HG02623 (cell line): ENCODE data around the gene KRT82.

Source experiments
- ATAC-seq: cut with Tn5 transposase; IDR thresholded peaks from one replicate; pipeline ENCODE4 v1.9.1; 2021; ENCODE audit warnings: moderate library complexity; ENCODE audit not compliant: unreplicated experiment

Gene KRT82

GRCh38 chr12:52362118-52362726, 43.9 kb downstream of the KRT82 start:
- no peak for ATAC-seq

GRCh38 chr12:52361553-52361952, 44.6 kb downstream of the KRT82 start:
- no peak for ATAC-seq

GRCh38 chr12:52360663-52361271, 45.4 kb downstream of the KRT82 start:
- no peak for ATAC-seq

- no peak for ATAC-seq
Observed at GRCh38 chr12:52360106-52360662, 46.0 kb downstream of the KRT82 start.

GRCh38 chr12:52359621-52360061, 46.5 kb downstream of the KRT82 start:
- ATAC-seq, result no peak

GRCh38 chr12:52358575-52359350, 47.4 kb downstream of the KRT82 start:
- ATAC-seq, result peak; percentile 94

- ATAC-seq, result no peak
Observed at GRCh38 chr12:52356762-52357580, 49.2 kb downstream of the KRT82 start.

GRCh38 chr12:52356031-52356761, 49.9 kb downstream of the KRT82 start:
- no peak for ATAC-seq

DNA sequence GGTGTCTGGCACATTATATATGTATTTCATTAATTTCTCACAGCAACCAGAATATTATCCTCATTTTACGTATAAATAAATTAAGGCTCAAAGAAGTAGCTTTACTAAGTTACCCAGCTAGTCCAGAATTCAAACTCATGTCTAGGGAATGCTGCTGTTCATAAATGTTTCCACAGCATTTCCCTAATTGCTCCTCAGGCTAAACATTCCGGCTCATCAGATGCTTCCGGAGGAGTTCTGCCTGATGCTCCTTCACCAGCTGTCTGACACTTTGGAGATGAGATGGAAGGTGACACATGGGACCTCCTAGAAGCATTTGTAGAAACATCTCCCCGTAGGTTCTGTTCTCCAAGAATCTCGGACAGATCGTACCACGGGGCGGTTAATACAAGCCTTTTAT, 51.0 kb downstream of the KRT82 start:
- no peak for ATAC-seq

GRCh38 chr12:52354200-52354599, 51.9 kb downstream of the KRT82 start:
- ATAC-seq, result no peak

GRCh38 chr12:52353766-52354165, 52.4 kb downstream of the KRT82 start:
- ATAC-seq, result no peak

DNA sequence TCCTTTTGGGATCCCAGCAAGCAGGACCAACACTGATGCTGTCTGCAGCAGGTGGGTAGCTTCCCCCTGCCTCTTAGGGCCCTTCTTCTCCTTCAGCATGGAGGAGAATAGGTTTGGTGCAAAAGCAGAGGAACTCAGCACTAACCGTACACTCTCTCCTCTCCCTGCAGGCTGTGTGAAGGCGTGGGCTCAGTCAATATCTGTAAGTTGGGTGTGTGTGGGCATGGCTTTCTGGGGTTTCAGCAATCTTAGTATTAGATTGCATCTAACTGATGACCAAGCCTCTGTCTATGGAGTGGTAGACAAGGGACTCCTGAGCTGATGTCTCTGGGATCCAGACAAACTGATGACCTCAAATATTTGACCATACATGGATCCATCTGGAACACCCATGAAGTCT, 53.2 kb downstream of the KRT82 start:
- ATAC-seq, result no peak

DNA sequence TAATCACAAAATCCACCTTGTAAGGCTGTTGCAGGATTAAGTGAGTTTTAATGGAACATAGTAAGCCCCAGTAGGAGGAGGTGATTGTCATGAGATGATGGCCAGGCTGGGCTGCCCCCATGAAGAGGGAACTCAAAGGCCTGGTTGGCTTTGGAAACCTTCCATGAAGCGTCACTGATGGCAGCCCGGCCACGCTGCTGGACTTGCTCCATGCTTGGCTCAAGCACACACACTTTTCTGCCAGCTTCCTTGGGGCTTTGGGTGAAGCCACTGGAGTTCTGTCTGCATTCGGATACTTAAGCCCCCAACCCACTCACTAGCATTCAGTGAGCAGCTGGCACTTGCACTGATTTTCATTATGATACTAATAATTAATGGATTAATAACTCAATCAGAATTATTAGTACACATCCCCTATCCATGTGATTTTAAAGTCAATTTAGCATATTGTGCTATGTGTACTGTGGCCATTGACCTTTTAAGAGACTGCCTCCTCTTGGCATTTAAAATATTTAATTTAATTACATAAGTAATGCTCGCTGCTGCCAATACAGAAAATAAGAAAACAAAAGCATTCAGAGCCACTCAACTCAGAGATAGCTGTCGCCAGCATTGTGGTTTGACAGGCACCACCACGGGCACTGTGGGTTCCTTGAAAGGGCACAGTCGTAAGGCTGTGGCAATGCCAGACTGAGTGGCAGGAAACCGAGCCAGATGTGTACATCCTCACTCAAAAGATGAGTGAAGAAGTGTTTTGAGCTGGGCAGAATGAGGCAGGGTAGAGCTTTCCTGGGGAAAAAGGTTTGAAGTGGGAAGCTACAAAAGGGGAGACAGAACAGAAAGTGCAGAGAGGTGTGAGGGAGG, 54.7 kb downstream of the KRT82 start:
- ATAC-seq, result no peak

DNA sequence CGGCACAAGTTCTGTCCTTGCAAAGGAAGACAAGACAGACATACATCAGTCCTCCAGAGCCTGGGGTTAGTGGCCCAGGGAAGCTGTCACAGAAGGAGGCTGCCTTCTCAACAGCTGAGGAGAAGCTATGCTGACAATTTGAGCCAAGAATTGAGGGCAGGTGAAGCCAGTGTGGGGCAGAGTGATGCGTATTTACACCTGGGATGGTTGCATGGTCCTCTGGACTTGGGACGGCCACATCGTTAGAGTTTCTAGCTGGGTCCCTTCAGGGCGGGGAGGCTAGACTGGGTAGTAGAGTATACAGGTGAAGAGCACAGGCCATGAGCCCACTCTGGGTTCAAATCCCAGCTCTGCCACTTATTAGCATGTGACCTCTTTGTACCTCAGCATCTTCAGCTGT, 55.3 kb downstream of the KRT82 start:
- ATAC-seq, result no peak

GRCh38 chr12:52350021-52350620, 56.0 kb downstream of the KRT82 start:
- no peak for ATAC-seq

GRCh38 chr12:52349196-52349595, 56.9 kb downstream of the KRT82 start:
- ATAC-seq, result no peak

DNA sequence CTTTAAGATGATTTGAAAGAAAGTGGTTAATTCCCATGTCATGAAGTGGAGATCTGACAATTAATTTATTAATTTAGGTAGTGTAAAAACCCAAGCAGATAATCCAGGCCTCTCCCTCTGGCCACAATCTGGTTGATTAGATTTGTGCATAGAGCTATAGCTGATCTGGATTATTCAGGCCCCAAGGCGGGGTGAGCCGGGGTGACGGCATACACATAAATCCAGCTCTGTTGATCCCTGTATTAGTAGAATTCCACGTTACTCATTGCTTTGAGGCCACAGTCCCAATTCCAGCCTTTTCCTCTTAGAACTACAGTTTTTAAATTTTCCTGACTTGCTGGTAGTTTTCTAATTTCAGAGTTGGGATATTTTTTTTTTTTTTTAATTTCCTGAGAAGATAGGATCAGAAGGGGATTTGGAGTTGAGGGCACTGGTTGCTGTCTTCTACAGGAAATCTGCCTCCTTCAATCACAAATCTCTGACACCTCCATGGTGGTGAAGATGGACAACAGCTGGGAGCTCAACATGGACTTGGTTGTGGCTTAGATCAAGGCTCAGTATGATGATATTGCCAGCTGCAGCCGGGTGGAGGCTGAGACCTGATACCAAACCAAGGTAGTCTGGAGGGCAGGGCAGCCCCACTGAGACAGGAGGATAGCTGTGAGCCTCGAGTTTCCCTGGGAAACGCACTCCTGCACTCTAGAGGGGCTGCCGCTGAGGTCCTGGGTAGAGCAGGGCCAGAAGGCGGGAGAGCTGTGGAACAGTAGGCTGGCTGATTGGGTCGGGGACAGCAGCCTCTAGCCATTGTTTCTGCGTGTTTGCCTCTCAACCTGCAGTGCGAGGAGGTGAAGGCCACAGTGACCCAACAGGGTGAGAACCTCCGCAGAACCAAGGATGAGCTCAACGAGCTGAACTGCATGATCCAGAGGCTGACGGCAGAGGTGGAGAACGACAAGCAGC, 58.3 kb downstream of the KRT82 start:
- no peak for ATAC-seq

GRCh38 chr12:52347016-52347415, 59.1 kb downstream of the KRT82 start:
- ATAC-seq, result no peak
